Hepatic stellate cell (primary cell): ENCODE results near the gene KCNA2.

Source experiments
- DNase-seq: peaks from one replicate; pipeline ENCODE4 v3.0.0; 2011; ENCODE audit warnings: low spot score

Gene KCNA2

GRCh38 chr1:110602466-110602865 lies 3.7 kb downstream of the KCNA2 start:
- DNase-seq = no peak

- no peak for DNase-seq
Measured at GRCh38 chr1:110601332-110601731, 4.8 kb downstream of the KCNA2 start.

- DNase-seq = no peak
Measured at GRCh38 chr1:110600716-110601115, 5.4 kb downstream of the KCNA2 start.

GRCh38 chr1:110597966-110598365 lies 8.2 kb downstream of the KCNA2 start:
- DNase-seq = no peak

- no peak for DNase-seq
Measured at GRCh38 chr1:110596312-110596711, 9.8 kb downstream of the KCNA2 start.

GRCh38 chr1:110595353-110595710 lies 10.8 kb downstream of the KCNA2 start:
- no peak for DNase-seq

GRCh38 chr1:110594456-110595352 lies 11.5 kb downstream of the KCNA2 start:
- DNase-seq = no peak

- no peak for DNase-seq
Measured at GRCh38 chr1:110593902-110594301, 12.3 kb downstream of the KCNA2 start.

GRCh38 chr1:110591956-110592355 lies 14.2 kb downstream of the KCNA2 start:
- DNase-seq = no peak

GRCh38 chr1:110588991-110589390 lies 17.2 kb downstream of the KCNA2 start:
- DNase-seq = no peak

GRCh38 chr1:110588486-110588885 lies 17.7 kb downstream of the KCNA2 start:
- no peak for DNase-seq

- DNase-seq = no peak
Measured at GRCh38 chr1:110587906-110588305, 18.3 kb downstream of the KCNA2 start.

- DNase-seq = no peak
Measured at GRCh38 chr1:110585481-110585880, 20.7 kb downstream of the KCNA2 start.

- DNase-seq = no peak
Measured at GRCh38 chr1:110584045-110584444, 22.1 kb downstream of the KCNA2 start.

- DNase-seq = no peak
Measured at GRCh38 chr1:110583505-110583904, 22.7 kb downstream of the KCNA2 start.

- DNase-seq = no peak
Measured at GRCh38 chr1:110582378-110582777, 23.8 kb downstream of the KCNA2 start.

GRCh38 chr1:110581682-110582145 lies 24.4 kb downstream of the KCNA2 start:
- no peak for DNase-seq

- DNase-seq = no peak
Measured at GRCh38 chr1:110580244-110580643, 25.9 kb downstream of the KCNA2 start.

GRCh38 chr1:110579460-110579859 lies 26.7 kb downstream of the KCNA2 start:
- no peak for DNase-seq

- DNase-seq = no peak
Measured at GRCh38 chr1:110576441-110576840, 29.7 kb downstream of the KCNA2 start.

GRCh38 chr1:110573314-110573713 lies 32.8 kb downstream of the KCNA2 start:
- no peak for DNase-seq

- DNase-seq = no peak
Measured at GRCh38 chr1:110572751-110573150, 33.4 kb downstream of the KCNA2 start.

GRCh38 chr1:110570901-110571300 lies 35.3 kb downstream of the KCNA2 start:
- no peak for DNase-seq

- no peak for DNase-seq
Measured at GRCh38 chr1:110570307-110570706, 35.9 kb downstream of the KCNA2 start.
